Activated CD8-positive, alpha-beta T cell treated with anti-CD3 and anti-CD28 coated beads for 36 hours (primary cell): ENCODE results near the gene TMC4. TPM values are rescaled to one million over a fixed set of nuclear protein-coding genes. Genes with fewer than 3 reads are reported as not detected.

Experiments
- ATAC-seq: fragments of 200-7000 bp; cut with Tn5 transposase; one replicate; pipeline ENCODE4 v1.10.0; 2021; ENCODE audit warnings: mild to moderate bottlenecking, moderate library complexity
- CTCF ChIA-PET: fragments of 350-600 bp; sonication (Branson Sonifier 250); formaldehyde crosslinking; loops from one replicate; lab custom pipeline; 2021; ENCODE audit warnings: antibody characterized with exemption; lab: Charles Lee
- POLR2A ChIA-PET: fragments of 350-600 bp; sonication (Branson Sonifier 250); formaldehyde crosslinking; loops from one replicate; lab custom pipeline; 2021; ENCODE audit warnings: antibody characterized with exemption; lab: Charles Lee
- DNase-seq: peaks from one replicate; pipeline ENCODE4 v3.0.0-alpha.2; 2020
- H3K27ac Mint-ChIP-seq: one replicate; pipeline ENCODE4 v1.8.0; 2021; ENCODE audit warnings: mild to moderate bottlenecking, mixed read lengths
- H3K27me3 Mint-ChIP-seq: one replicate; pipeline ENCODE4 v1.8.0; 2021; ENCODE audit warnings: mixed read lengths
- H3K36me3 Mint-ChIP-seq: one replicate; pipeline ENCODE4 v1.8.0; 2021; ENCODE audit warnings: low read depth, mixed read lengths
- H3K4me1 Mint-ChIP-seq: one replicate; pipeline ENCODE4 v1.8.0; 2021; ENCODE audit warnings: low read depth, mixed read lengths
- H3K4me3 Mint-ChIP-seq: one replicate; pipeline ENCODE4 v1.8.0; 2021; ENCODE audit warnings: mild to moderate bottlenecking, moderate library complexity, mixed read lengths
- H3K9me3 Mint-ChIP-seq: one replicate; pipeline ENCODE4 v1.8.0; 2021; ENCODE audit warnings: mixed read lengths
- CTCF ChIP-seq: fragments of 200-600 bp; IDR thresholded peaks from one replicate; pipeline ENCODE4 v1.8.0; 2022; ENCODE audit warnings: antibody characterized with exemption, mild to moderate bottlenecking
- intact Hi-C: fragments of 100-400 bp; cut with micrococcal nuclease; formaldehyde crosslinking; loops from one replicate; pipeline ENCODE4 v1.10.0; 2022
- total RNA-seq, 2 experiments: library from RNA; stranded (reverse); gene quantifications; one replicate each; pipeline ENCODE4 v1.2.3, GENCODE V29; 2021

The TMC4 gene
- total RNA-seq, 2 experiments from 2014 or later: 0.54 TPM; not detected in 1

- peak; percentile 100 for DNase-seq
- H3K27ac Mint-ChIP-seq: peak within 1 kb of the TSS; percentile 97
- H3K4me1 Mint-ChIP-seq: peaks cover 48% of the 10 kb centered on the region
- CTCF ChIA-PET: interaction anchor here (0.9 to 3.0 kb wide), 9 partner anchors 8 to 75 kb away, joined by 3 to 13 read pairs (median 3); partner anchors contain the start of genes CNOT3, MBOAT7 and NDUFA3
- peak within 1 kb of the TSS; percentile 86 for H3K4me3 Mint-ChIP-seq
- peaks cover 6% of the 10 kb centered on the region for H3K27me3 Mint-ChIP-seq
- POLR2A ChIA-PET: interaction anchor here (0.7 to 3.1 kb wide), 20 partner anchors 8 to 291 kb away, joined by 3 to 33 read pairs (median 4); partner anchors contain the start of genes LENG8, MBOAT7, PRPF31 and RPS9
- no peaks in the 10 kb centered on the region for H3K9me3 Mint-ChIP-seq
- TF ChIP-seq CTCF: no peak
- intact Hi-C loops: no loop called here
- peak; percentile 89 for ATAC-seq
- H3K36me3 Mint-ChIP-seq: peaks cover 11% of the 10 kb centered on the region
Measured at GRCh38 chr19:54159352-54160181, 13.4 kb downstream of the TMC4 start, which contains the start of gene LENG1. Gene LENG1, minus strand, starts transcription at chr19:54159721. Its CDS starts 26 bp downstream, at chr19:54159695.

DNA sequence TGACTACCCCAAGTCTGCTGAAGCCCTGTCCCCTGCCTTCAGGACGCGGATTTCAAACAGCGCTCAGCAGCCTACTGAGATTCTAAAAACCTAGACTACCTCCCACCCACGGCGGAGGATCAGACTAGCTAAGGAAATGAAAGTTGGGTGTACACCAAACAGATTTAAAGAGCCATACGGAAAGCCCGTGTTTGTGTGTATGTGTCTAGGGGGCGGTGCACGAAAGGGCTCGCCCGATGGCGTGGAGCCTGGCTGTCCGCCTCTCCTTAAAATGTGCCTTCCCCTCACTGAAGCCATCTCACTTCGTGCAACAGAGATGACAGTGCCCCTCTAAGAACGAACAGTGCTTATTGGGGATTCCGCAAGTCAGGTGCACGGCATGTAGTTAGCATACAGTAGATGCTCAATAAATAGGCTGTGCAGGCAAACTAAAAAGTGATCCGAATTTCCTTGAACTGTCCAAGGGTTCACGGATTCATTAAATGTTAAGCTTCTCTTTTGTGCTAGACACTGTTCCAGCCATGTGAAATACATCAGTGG lies 14.1 kb downstream of the TMC4 start:
- CTCF ChIA-PET: interaction anchor here (0.9 to 3.0 kb wide), 8 partner anchors 9 to 76 kb away, joined by 3 to 13 read pairs (median 4); partner anchors contain the start of genes CNOT3, MBOAT7 and NDUFA3
- DNase-seq: peak; percentile 78
- H3K9me3 Mint-ChIP-seq: no peaks in the 10 kb centered on the region
- POLR2A ChIA-PET: interaction anchor here (0.7 to 3.1 kb wide), 19 partner anchors 7 to 290 kb away, joined by 3 to 33 read pairs (median 5); partner anchors contain the start of genes LENG8, MBOAT7, PRPF31 and RPS9
- intact Hi-C loops: no loop called here
- peak overlapping the region; percentile 97 for H3K27ac Mint-ChIP-seq
- peaks cover 18% of the 10 kb centered on the region for H3K36me3 Mint-ChIP-seq
- peaks cover 49% of the 10 kb centered on the region for H3K4me1 Mint-ChIP-seq
- no peak for TF ChIP-seq CTCF
- ATAC-seq: no peak
- H3K4me3 Mint-ChIP-seq: peak overlapping the region; percentile 86
- H3K27me3 Mint-ChIP-seq: peaks cover 2% of the 10 kb centered on the region

DNA sequence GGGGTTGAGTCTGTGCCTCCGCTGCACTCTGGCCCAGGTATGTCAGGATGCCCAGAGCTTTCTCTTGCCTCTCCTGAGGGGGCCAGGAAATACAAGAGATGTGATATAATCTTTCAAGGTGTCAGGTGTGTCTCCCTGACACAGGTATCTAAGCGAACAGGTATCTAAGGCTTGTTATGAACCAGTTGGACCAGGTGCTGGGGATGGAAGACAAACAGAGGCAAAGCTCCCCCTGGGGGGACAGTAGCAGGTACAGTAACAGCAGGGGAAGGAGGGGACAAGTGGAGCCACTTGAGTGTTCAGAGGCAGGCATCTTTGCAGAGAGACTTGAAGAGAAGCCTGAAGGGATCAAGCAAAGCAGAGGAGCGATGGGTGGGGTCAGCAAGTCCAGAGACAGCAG lies 16.0 kb downstream of the TMC4 start:
- no peak for DNase-seq
- intact Hi-C loops: no loop called here

GRCh38 chr19:54156490-54156889 lies 16.5 kb downstream of the TMC4 start:
- Mint-ChIP-seq H3K36me3 (peaks cover 31% of the 10 kb centered on the region), H3K27me3 (no peaks in the 10 kb centered on the region), H3K4me1 (peaks cover 40% of the 10 kb centered on the region), H3K4me3 (no peak overlapping the region), H3K27ac (no peak overlapping the region), H3K9me3 (no peaks in the 10 kb centered on the region)
- ATAC-seq (no peak), DNase-seq (no peak)
- CTCF ChIA-PET: no interaction called here
- TF ChIP-seq CTCF: no peak
- POLR2A ChIA-PET: interaction anchor here (1.3 to 2.5 kb wide), 3 partner anchors 19 to 48 kb away, joined by 3 to 13 read pairs (median 4); partner anchors contain the start of genes CNOT3 and RPS9
- intact Hi-C loops: no loop called here

More for the DNA sequence above, 16.0 kb downstream of the TMC4 start:
- POLR2A ChIA-PET: interaction anchor here (1.3 to 2.5 kb wide), 4 partner anchors 20 to 54 kb away, joined by 3 to 13 read pairs (median 4); partner anchors contain the start of genes CNOT3 and RPS9
- Mint-ChIP-seq H3K4me3 (no peak overlapping the region), H3K27ac (no peak overlapping the region), H3K4me1 (peaks cover 43% of the 10 kb centered on the region), H3K36me3 (peaks cover 28% of the 10 kb centered on the region), H3K27me3 (no peaks in the 10 kb centered on the region), H3K9me3 (no peaks in the 10 kb centered on the region)
- CTCF ChIA-PET: interaction anchor here (3.0 kb wide), 1 partner anchor 11 kb away, joined by 13 read pairs; no protein-coding TSS in a partner anchor
- no peak for TF ChIP-seq CTCF
- ATAC-seq: no peak
